Measurements from ENCODE around the gene TPM1.

Gene TPM1

GRCh38 chr15:63073497-63074172 lies 31.1 kb downstream of the TPM1 start:
- H3K4me3 ChIP-seq (ENCODE audit: low read depth, low read length): no peak overlapping the region
- DNase-seq (ENCODE audit: low read depth): no peak
- TF ChIP-seq, protein P1, sequence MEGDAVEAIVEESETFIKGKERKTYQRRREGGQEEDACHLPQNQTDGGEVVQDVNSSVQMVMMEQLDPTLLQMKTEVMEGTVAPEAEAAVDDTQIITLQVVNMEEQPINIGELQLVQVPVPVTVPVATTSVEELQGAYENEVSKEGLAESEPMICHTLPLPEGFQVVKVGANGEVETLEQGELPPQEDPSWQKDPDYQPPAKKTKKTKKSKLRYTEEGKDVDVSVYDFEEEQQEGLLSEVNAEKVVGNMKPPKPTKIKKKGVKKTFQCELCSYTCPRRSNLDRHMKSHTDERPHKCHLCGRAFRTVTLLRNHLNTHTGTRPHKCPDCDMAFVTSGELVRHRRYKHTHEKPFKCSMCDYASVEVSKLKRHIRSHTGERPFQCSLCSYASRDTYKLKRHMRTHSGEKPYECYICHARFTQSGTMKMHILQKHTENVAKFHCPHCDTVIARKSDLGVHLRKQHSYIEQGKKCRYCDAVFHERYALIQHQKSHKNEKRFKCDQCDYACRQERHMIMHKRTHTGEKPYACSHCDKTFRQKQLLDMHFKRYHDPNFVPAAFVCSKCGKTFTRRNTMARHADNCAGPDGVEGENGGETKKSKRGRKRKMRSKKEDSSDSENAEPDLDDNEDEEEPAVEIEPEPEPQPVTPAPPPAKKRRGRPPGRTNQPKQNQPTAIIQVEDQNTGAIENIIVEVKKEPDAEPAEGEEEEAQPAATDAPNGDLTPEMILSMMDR (conservative IDR thresholded peaks at IDR 0.05; ENCODE audit: low read depth, low read length): no peak

DNA sequence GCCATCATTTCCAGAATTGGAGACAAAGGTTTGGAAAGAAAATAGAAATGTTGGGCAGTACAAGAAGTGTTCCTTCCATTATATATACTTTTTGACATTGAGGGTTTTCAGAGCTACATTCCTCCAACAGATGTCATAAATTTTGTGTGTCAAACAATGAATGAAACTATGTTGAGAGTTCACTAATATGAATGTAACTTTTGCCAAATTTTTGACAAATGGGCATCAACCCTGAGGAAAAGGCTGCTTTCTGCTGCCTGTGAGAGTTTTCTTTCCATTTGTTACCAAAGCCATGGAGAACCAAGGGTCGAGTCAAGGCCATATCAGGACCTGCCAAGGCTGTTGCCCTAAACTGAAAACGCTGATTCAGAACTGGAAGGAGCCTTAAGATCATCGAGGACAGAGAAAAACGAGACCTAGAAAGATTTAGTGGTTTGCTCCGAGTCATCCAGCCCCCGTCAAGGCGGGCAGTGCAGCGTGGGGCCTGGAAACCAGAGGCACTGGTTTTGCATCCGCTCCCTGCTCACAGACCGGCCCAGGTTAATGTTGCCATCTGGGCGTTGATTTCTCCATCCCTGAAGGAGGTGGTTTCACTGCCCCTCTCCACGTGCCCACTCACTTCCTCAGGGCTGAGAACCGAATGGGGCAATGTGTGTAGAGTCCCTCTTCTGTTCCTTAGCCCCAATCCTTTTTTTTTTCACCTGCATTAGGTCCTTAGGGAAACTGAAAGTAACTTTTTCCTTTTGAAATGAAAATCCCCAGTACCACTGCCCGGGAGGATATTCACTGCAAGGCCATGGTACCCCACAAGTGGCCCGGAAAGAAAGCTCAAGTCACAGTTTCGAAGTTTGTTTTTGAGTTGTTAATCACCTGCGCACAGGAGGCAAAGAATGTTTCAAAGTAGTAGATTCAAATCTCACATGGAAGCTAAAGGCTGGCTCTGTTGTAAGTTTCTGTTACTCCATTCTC lies 32.8 kb downstream of the TPM1 start:
- DNase-seq (ENCODE audit: low read depth): no peak
- no peak overlapping the region for H3K4me3 ChIP-seq (ENCODE audit: low read depth, low read length)
- TF ChIP-seq, protein P1 (conservative IDR thresholded peaks at IDR 0.05; ENCODE audit: low read depth, low read length): no peak

DNA sequence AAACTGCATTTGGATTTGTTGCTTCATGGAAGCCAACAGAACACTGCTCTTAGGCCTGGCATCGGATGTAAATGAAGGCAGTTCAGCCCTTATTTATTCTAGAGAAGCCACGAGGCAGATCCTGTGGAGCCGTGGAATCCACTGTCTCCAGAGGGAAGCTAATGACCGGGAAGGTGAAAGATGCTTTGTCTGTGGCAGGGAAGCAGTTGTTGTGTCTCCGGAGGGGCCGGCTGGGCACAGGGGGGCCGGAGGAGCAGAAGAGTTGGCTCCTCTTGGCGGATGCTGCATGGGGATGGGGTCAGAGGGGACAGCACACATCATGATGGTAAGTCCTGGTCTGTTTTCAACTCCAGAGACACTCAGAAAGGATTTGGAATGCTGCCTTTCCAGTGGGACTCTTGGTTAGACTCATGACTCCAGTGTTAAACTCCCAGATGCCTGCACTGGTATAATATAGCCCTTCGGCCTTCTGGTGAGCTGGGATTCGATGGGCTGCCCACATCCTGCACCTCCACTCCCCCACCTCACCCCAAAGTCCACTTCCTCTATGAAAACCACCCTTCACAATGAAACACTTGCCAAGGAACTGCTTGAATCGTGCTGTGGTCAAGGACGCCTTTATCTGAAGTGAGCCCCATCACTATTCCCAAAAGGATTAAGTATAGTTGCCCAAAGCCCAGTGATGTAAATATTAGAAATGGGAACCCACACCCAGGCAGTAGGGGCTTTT lies 33.6 kb downstream of the TPM1 start:
- TF ChIP-seq, protein P1 (conservative IDR thresholded peaks at IDR 0.05; ENCODE audit: low read depth, low read length): no peak
- no peak for DNase-seq (ENCODE audit: low read depth)
- no peak overlapping the region for H3K4me3 ChIP-seq (ENCODE audit: low read depth, low read length)

DNA sequence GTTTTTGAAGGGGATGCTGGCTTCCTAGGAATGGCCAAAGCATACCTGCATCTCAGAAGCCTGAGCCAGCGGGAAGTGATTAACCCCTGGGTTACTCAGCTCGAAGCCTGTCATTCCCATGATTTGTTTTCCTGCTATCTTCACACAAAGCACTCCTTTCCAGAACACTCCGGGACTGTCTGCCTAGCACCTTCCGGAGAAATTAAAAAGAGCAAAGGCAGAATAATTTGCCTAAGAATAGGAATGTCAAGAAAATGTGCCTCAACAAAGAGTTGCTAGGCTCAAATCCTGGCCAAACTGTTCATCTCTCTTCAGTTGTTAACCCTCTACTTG lies 34.1 kb downstream of the TPM1 start:
- no peak overlapping the region for H3K4me3 ChIP-seq (ENCODE audit: low read depth, low read length)
- TF ChIP-seq, protein P1 (conservative IDR thresholded peaks at IDR 0.05; ENCODE audit: low read depth, low read length): no peak
- no peak for DNase-seq (ENCODE audit: low read depth)

- no peak for DNase-seq (ENCODE audit: low read depth)
- TF ChIP-seq, protein P1 (conservative IDR thresholded peaks at IDR 0.05; ENCODE audit: low read depth, low read length): no peak
- no peak overlapping the region for H3K4me3 ChIP-seq (ENCODE audit: low read depth, low read length)
Observed at GRCh38 chr15:63077952-63078351, 35.4 kb downstream of the TPM1 start.

- DNase-seq (ENCODE audit: low read depth): peak; percentile 51
- no peak overlapping the region for H3K4me3 ChIP-seq (ENCODE audit: low read depth, low read length)
- TF ChIP-seq, protein P1 (conservative IDR thresholded peaks at IDR 0.05; ENCODE audit: low read depth, low read length): no peak
Observed at GRCh38 chr15:63079947-63080626, 37.5 kb downstream of the TPM1 start.

All from choroid plexus epithelial cell (primary cell).